Measurements from ENCODE around the gene SPIRE1. TPM values are rescaled to one million over a fixed set of nuclear protein-coding genes. Genes with fewer than 3 reads are reported as not detected.

Gene SPIRE1
- total RNA-seq, 1 donor from 2014 or later, result 34.9 TPM

- Mint-ChIP-seq H3K27ac (ENCODE audit: unreplicated experiment) (peak overlapping the region; percentile 80), H3K9me3 (no peaks in the 10 kb centered on the region), H3K4me3 (no peak overlapping the region), H3K4me1 (peaks cover 9% of the 10 kb centered on the region), H3K36me3 (ENCODE audit: low read depth) (peaks cover 3% of the 10 kb centered on the region), H3K27me3 (ENCODE audit: low read depth) (no peaks in the 10 kb centered on the region)
- no peak for DNase-seq (ENCODE audit: low read depth, low spot score)
- TF ChIP-seq CTCF (conservative IDR thresholded peaks at IDR 0.05), result no peak
These were observed 21.4 kb upstream of the SPIRE1 start for GRCh38 chr18:12679183-12679786.

GRCh38 chr18:12668041-12668440 lies 10.1 kb upstream of the SPIRE1 start:
- no peak overlapping the region for H3K4me3 Mint-ChIP-seq
- no peak for DNase-seq (ENCODE audit: low read depth, low spot score)
- H3K4me1 Mint-ChIP-seq, result no peaks in the 10 kb centered on the region
- TF ChIP-seq CTCF (conservative IDR thresholded peaks at IDR 0.05), result no peak
- peaks cover 2% of the 10 kb centered on the region for H3K36me3 Mint-ChIP-seq (ENCODE audit: low read depth)
- no peaks in the 10 kb centered on the region for H3K27me3 Mint-ChIP-seq (ENCODE audit: low read depth)
- no peaks in the 10 kb centered on the region for H3K9me3 Mint-ChIP-seq
- no peak overlapping the region for H3K27ac Mint-ChIP-seq (ENCODE audit: unreplicated experiment)

- TF ChIP-seq CTCF (conservative IDR thresholded peaks at IDR 0.05), result peak; percentile 98
- Mint-ChIP-seq H3K27ac (ENCODE audit: unreplicated experiment) (no peak overlapping the region), H3K4me1 (peaks cover 28% of the 10 kb centered on the region), H3K4me3 (peak overlapping the region; percentile 63), H3K36me3 (ENCODE audit: low read depth) (no peaks in the 10 kb centered on the region), H3K27me3 (ENCODE audit: low read depth) (no peaks in the 10 kb centered on the region), H3K9me3 (no peaks in the 10 kb centered on the region)
- peak; percentile 37 for DNase-seq (ENCODE audit: low read depth, low spot score)
These were observed 2.1 kb upstream of the SPIRE1 start for GRCh38 chr18:12659904-12660605.

- Mint-ChIP-seq H3K4me3 (peak overlapping the region; percentile 89), H3K27ac (ENCODE audit: unreplicated experiment) (no peak overlapping the region), H3K4me1 (peaks cover 32% of the 10 kb centered on the region), H3K27me3 (ENCODE audit: low read depth) (no peaks in the 10 kb centered on the region), H3K9me3 (no peaks in the 10 kb centered on the region), H3K36me3 (ENCODE audit: low read depth) (no peaks in the 10 kb centered on the region)
- DNase-seq (ENCODE audit: low read depth, low spot score), result peak; percentile 53
- TF ChIP-seq CTCF (conservative IDR thresholded peaks at IDR 0.05), result peak; percentile 15
These were observed 675 bp upstream of the SPIRE1 start for GRCh38 chr18:12658426-12659138.

GRCh38 chr18:12656938-12657683 lies 796 bp downstream of the SPIRE1 start:
- Mint-ChIP-seq H3K4me3 (peak overlapping the region; percentile 90), H3K4me1 (peaks cover 47% of the 10 kb centered on the region), H3K27ac (ENCODE audit: unreplicated experiment) (peak overlapping the region; percentile 98)

More at GRCh38 chr18:12656938-12657683, 796 bp downstream of the SPIRE1 start:
- Mint-ChIP-seq H3K9me3 (no peaks in the 10 kb centered on the region), H3K36me3 (ENCODE audit: low read depth) (no peaks in the 10 kb centered on the region), H3K27me3 (ENCODE audit: low read depth) (no peaks in the 10 kb centered on the region)
- no peak for TF ChIP-seq CTCF (conservative IDR thresholded peaks at IDR 0.05)
- DNase-seq (ENCODE audit: low read depth, low spot score), result peak; percentile 25
